ENCODE measurements around the gene TMEM131. TPM values are rescaled to one million over a fixed set of nuclear protein-coding genes. Genes with fewer than 3 reads are reported as not detected.

Gene TMEM131
- total RNA-seq, 1 donor from 2014 or later = 35.3 TPM

- no peak overlapping the region for H3K9ac ChIP-seq (ENCODE audit: low read length)
- no peaks in the 10 kb centered on the region for H3K79me2 ChIP-seq (ENCODE audit: insufficient read depth, low read length)
- H4K20me1 ChIP-seq (ENCODE audit: insufficient read depth, low read length) = no peaks in the 10 kb centered on the region
- H3K4me1 Mint-ChIP-seq (ENCODE audit: low read depth, unreplicated experiment) = peaks cover 1% of the 10 kb centered on the region
- FAIRE-seq = no peak
- H3K27ac ChIP-seq (ENCODE audit: low read depth, low read length) = no peak overlapping the region
- no peak overlapping the region for H3K4me3 ChIP-seq (ENCODE audit: insufficient read depth, low read depth, low read length)
- H3K4me2 ChIP-seq (ENCODE audit: low read length) = no peak overlapping the region
- no peaks in the 10 kb centered on the region for H3K36me3 ChIP-seq (ENCODE audit: insufficient read depth, low read length)
- DNase-seq (ENCODE audit: low read depth) = no peak
- TF ChIP-seq CTCF (IDR thresholded peaks at IDR 0.05; ENCODE audit: insufficient read depth, low read depth, low read length) (no peak), EZH2 (IDR thresholded peaks at IDR 0.05; ENCODE audit: insufficient read depth, low read length) (no peak)
- H3K9me3 Mint-ChIP-seq (ENCODE audit: unreplicated experiment) = peaks cover 6% of the 10 kb centered on the region
- H3K27ac Mint-ChIP-seq (ENCODE audit: unreplicated experiment) = no peak overlapping the region
- peaks cover 1% of the 10 kb centered on the region for H3K36me3 Mint-ChIP-seq (ENCODE audit: low read depth, unreplicated experiment)
- H3K9me3 ChIP-seq (ENCODE audit: insufficient read depth, low read depth, low read length) = no peaks in the 10 kb centered on the region
- peaks cover 20% of the 10 kb centered on the region for H3K27me3 Mint-ChIP-seq (ENCODE audit: low read depth, unreplicated experiment)
- H3K4me1 ChIP-seq (ENCODE audit: insufficient read depth, low read length) = no peaks in the 10 kb centered on the region
- no peak overlapping the region for H3K4me3 Mint-ChIP-seq (ENCODE audit: unreplicated experiment)
- no peaks in the 10 kb centered on the region for H3K27me3 ChIP-seq (ENCODE audit: insufficient read depth, low read length)
- no peak overlapping the region for H2AFZ ChIP-seq (ENCODE audit: low read depth, low read length)
Observed at GRCh38 chr2:97736608-97737330, 259.0 kb downstream of the TMEM131 start.

- Mint-ChIP-seq H3K9me3 (ENCODE audit: unreplicated experiment) (peaks cover 11% of the 10 kb centered on the region), H3K4me1 (ENCODE audit: low read depth, unreplicated experiment) (no peaks in the 10 kb centered on the region), H3K27me3 (ENCODE audit: low read depth, unreplicated experiment) (peaks cover 20% of the 10 kb centered on the region), H3K36me3 (ENCODE audit: low read depth, unreplicated experiment) (no peaks in the 10 kb centered on the region), H3K27ac (ENCODE audit: unreplicated experiment) (no peak overlapping the region), H3K4me3 (ENCODE audit: unreplicated experiment) (no peak overlapping the region)
- Histone ChIP-seq H4K20me1 (ENCODE audit: insufficient read depth, low read length) (no peaks in the 10 kb centered on the region), H3K4me3 (ENCODE audit: insufficient read depth, low read depth, low read length) (no peak overlapping the region), H3K27ac (ENCODE audit: low read depth, low read length) (no peak overlapping the region), H3K9ac (ENCODE audit: low read length) (no peak overlapping the region), H2AFZ (ENCODE audit: low read depth, low read length) (no peak overlapping the region), H3K36me3 (ENCODE audit: insufficient read depth, low read length) (no peaks in the 10 kb centered on the region), H3K4me1 (ENCODE audit: insufficient read depth, low read length) (no peaks in the 10 kb centered on the region), H3K79me2 (ENCODE audit: insufficient read depth, low read length) (no peaks in the 10 kb centered on the region), H3K9me3 (ENCODE audit: insufficient read depth, low read depth, low read length) (no peaks in the 10 kb centered on the region), H3K27me3 (ENCODE audit: insufficient read depth, low read length) (no peaks in the 10 kb centered on the region), H3K4me2 (ENCODE audit: low read length) (no peak overlapping the region)
- TF ChIP-seq EZH2 (IDR thresholded peaks at IDR 0.05; ENCODE audit: insufficient read depth, low read length) = no peak
- FAIRE-seq (no peak), DNase-seq (ENCODE audit: low read depth) (no peak)
Observed at GRCh38 chr2:97736185-97736584, 259.6 kb downstream of the TMEM131 start.

GRCh38 chr2:97735161-97735561 is 260.6 kb downstream of the TMEM131 start:
- H3K9me3 ChIP-seq (ENCODE audit: insufficient read depth, low read depth, low read length) = peaks cover 3% of the 10 kb centered on the region
- H3K4me1 ChIP-seq (ENCODE audit: insufficient read depth, low read length) = no peaks in the 10 kb centered on the region
- H3K36me3 ChIP-seq (ENCODE audit: insufficient read depth, low read length) = no peaks in the 10 kb centered on the region
- no peak overlapping the region for H3K27ac ChIP-seq (ENCODE audit: low read depth, low read length)
- H3K9ac ChIP-seq (ENCODE audit: low read length) = no peak overlapping the region
- no peak overlapping the region for H3K4me3 ChIP-seq (ENCODE audit: insufficient read depth, low read depth, low read length)
- peaks cover 16% of the 10 kb centered on the region for H3K9me3 Mint-ChIP-seq (ENCODE audit: unreplicated experiment)
- H2AFZ ChIP-seq (ENCODE audit: low read depth, low read length) = no peak overlapping the region
- no peak overlapping the region for H3K4me2 ChIP-seq (ENCODE audit: low read length)
- peaks cover 20% of the 10 kb centered on the region for H3K27me3 Mint-ChIP-seq (ENCODE audit: low read depth, unreplicated experiment)
- H3K27me3 ChIP-seq (ENCODE audit: insufficient read depth, low read length) = no peaks in the 10 kb centered on the region
- peaks cover 1% of the 10 kb centered on the region for H3K36me3 Mint-ChIP-seq (ENCODE audit: low read depth, unreplicated experiment)
- TF ChIP-seq EZH2 (IDR thresholded peaks at IDR 0.05; ENCODE audit: insufficient read depth, low read length) (no peak), CTCF (IDR thresholded peaks at IDR 0.05; ENCODE audit: insufficient read depth, low read depth, low read length) (no peak)
- H3K27ac Mint-ChIP-seq (ENCODE audit: unreplicated experiment) = no peak overlapping the region
- H4K20me1 ChIP-seq (ENCODE audit: insufficient read depth, low read length) = no peaks in the 10 kb centered on the region
- H3K4me1 Mint-ChIP-seq (ENCODE audit: low read depth, unreplicated experiment) = no peaks in the 10 kb centered on the region
- no peak for DNase-seq (ENCODE audit: low read depth)
- no peak for FAIRE-seq
- no peaks in the 10 kb centered on the region for H3K79me2 ChIP-seq (ENCODE audit: insufficient read depth, low read length)
- H3K4me3 Mint-ChIP-seq (ENCODE audit: unreplicated experiment) = no peak overlapping the region

Data from astrocyte (in vitro differentiated cells and primary cell).